ENCODE measurements around the gene FRMD5.

FRMD5 gene

GRCh38 chr15:43919540-43920253 is 275.4 kb downstream of the FRMD5 start:
- DNase-seq = no peak

DNA sequence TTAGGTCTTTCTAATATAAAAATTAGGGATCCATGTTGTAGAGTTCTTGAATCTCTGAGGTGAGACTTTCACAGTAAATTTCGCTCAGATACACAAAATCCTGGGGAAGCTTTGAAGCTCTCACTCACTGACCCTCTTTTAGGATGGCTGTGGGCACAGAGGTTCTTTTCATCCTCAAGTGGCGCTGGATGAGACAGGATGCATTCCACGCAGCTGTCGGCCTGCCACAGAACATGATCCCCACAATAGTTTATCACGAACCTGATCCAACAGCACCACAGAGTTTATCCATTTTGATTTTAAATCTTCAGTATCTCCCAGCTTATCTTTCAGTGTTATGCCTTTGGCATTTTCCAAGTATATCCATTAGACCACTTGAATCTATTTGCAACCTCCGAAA is 276.4 kb downstream of the FRMD5 start:
- no peak for DNase-seq

- DNase-seq = no peak
Observed at GRCh38 chr15:43916326-43916660, 278.8 kb downstream of the FRMD5 start.

DNA sequence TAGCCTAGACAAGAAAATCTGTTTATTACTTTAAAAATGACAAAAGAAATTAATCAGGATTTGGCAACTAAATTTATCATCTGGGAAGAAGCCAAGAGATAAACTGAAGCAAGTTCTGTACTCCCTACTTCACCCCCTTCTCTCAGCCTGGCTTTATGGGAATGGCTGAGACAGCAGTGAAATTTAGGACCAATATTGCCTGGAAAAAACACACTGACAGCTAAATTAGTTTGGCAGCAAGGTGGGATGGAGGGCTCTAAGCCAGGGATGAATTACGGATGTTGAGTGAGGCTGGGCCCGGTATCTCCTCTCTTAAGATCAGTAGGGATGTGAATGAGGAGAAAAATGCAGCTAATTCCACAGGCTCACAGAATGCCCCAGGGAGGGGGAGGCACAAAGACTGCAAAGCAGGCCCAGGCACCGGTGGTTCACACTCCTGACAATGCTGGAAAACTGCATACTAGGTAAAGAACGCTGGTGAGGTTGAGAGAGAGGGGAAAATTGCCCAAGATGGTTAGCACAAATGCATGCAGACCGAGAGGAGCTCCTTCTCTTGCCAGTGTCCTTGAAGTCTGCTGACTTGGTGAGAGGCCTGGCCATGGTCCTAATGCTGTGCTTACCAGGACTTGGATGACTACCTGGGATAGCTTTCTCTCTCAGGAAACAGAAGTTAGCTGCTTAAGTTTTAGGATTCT is 279.3 kb downstream of the FRMD5 start:
- DNase-seq = no peak

DNA sequence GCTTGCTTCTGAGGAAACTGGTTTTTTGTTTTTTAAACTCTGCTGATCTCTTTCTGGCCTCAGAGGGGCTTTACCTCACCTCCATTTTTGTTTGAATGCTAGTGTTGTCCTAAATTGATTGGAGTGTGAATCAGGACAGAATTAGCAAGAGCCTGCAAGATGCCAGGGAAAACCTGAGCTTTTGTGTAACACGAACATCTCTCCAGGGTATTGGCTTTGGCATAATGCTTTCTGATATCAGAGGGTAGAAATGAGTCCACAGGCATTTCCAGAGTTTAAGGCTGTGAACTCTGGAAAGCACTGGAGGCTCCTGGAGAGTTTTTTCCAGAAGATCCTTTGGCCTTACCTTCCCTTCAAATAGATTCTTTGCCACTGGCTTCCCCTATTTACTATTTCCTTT is 281.1 kb downstream of the FRMD5 start:
- no peak for DNase-seq

DNA sequence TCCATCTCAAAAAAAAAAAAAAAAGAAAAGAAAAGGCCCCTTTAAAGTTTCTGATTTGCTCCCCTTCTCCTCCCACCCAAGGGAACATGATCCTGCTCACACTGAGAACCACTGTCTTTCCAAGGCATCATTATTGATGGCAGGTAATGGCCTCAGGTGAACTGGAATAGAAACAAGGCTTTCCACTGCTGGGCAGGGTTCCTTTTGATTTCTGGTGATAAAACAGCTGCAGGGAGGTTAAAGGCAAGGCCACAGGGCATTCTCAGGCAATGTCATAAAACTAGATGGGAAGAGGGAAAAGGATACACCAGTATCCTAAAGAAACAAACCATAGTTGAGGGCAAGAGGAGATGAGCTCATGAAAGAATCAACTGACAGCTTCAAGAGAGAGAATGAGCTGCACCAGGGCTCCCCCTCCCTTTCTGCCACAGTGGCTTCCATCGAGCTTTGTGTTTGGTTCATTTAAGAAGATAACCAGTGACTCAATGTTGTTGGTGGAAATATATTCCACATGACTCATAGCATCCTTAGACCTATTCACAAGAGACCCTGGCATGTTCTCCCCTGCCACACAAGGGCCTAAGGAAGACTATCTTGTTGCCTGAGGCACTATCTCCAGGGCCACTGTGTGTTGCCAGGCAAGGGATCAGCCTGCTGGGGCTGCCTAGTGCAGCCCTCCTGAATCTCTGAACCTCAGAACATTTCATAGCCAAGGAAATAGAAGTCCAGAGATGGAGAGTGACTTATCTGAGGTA is 281.9 kb downstream of the FRMD5 start:
- DNase-seq = no peak

GRCh38 chr15:43912208-43912607 is 282.9 kb downstream of the FRMD5 start:
- DNase-seq = no peak

GRCh38 chr15:43911235-43911781 is 283.8 kb downstream of the FRMD5 start:
- DNase-seq = no peak

GRCh38 chr15:43908516-43909050 is 286.5 kb downstream of the FRMD5 start:
- DNase-seq = no peak

- no peak for DNase-seq
Observed at GRCh38 chr15:43905755-43906154, 289.3 kb downstream of the FRMD5 start.

DNA sequence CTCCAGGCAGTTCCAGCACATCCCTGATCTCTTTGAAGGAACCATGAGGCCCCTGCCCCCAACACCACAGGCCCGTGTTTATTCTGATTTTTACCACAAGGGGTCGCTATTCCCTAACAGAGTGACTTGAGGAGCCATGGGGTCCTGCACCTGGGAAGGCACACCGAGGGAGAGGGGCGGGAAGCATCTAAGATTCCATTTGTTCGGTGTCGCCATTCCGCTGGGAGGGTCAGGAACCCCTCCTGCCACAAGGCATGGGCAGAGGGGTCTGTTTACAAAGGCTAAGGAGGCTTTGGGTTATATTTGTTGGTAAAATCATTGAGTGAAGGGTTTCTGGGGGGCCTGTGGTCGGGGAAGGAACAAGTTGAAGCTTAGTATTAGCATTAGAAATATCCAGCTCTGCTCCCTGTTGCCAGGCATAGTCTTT is 291.2 kb downstream of the FRMD5 start:
- DNase-seq = peak; percentile 76

DNA sequence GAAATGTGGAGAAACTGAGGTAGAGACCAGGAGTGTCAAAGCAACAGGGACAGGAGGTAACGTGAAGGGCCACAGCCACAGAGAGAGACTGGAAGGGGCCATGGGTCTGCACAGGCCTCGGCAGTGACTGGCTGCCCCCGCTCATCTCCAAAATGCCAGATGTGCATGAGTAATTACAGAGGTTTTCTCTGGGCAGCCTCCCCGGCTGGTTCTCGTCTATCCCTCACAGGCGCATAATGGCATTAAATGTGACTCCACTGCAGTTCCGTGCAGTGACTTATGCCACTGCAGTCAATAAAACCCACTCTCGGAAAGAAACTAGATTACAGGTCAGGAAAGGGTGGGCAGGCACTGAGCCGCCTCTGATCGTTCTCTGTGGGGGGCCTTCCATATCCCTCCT is 293.6 kb downstream of the FRMD5 start:
- DNase-seq = no peak

DNA sequence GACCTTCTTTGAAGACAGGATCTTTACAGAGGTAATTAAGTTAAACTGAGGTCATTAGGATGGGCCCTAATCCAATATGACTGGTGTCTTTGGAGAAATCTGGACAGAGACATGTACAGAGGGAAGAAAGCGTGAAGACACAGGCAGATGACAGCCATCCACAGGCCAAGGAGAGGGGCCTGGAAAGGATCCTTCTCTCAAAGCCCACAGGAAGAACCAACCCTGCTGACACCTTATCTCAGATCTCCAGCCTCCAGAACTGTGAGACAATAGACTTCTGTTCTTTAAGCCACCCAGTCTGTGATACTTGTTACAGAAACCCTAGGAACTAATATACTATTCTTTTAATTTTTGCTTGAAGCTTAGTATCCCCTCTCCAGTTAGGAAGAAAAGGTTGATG is 294.1 kb downstream of the FRMD5 start:
- DNase-seq = no peak

GRCh38 chr15:43899928-43900327 is 295.1 kb downstream of the FRMD5 start:
- no peak for DNase-seq

- DNase-seq = no peak
Observed at GRCh38 chr15:43898891-43899290, 296.2 kb downstream of the FRMD5 start.

DNA sequence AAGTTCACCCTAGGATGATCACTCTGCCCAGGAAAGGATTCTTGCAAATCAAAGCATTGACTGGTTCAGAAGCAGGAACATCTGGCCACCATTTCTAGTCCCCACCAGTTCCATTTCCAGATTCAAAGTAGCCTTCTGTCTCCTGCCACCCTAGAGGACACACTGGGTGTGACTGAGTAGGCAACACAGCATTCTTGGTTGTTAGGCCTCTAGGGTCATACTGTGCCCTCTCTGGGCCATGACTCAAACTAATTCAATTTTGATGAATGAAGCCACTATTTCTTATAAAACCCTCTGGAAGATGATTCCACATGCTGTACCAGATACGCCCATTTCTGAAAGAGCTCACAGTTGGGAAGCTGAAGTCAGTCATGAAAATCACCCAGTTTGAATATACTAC is 298.5 kb downstream of the FRMD5 start:
- DNase-seq = no peak

- DNase-seq = no peak
Observed at GRCh38 chr15:43895586-43895985, 299.5 kb downstream of the FRMD5 start.

GRCh38 chr15:43893956-43894355 is 301.1 kb downstream of the FRMD5 start:
- DNase-seq = no peak

- no peak for DNase-seq
Observed at GRCh38 chr15:43889042-43889441, 306.0 kb downstream of the FRMD5 start.

DNA sequence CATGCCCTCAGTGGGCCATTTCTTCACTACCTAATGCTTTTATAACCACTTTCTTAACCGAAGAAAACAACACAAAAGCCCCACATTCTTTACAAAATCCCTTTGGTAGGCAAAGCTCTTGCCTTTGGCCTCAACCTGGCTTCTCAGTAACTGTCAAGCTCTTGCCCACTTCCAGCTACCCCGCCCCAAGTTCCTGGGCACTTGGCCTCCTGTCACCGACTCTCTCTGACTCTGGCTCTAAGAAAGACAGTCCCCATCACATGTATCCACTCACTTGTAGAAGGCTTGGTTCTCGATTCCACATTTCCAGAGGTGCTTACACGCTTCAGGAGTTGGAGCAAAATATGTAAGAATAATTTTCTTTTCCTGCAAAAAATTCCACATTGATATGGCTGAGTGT is 307.2 kb downstream of the FRMD5 start:
- no peak for DNase-seq

- DNase-seq = no peak
Observed at GRCh38 chr15:43886558-43886957, 308.5 kb downstream of the FRMD5 start.

DNA sequence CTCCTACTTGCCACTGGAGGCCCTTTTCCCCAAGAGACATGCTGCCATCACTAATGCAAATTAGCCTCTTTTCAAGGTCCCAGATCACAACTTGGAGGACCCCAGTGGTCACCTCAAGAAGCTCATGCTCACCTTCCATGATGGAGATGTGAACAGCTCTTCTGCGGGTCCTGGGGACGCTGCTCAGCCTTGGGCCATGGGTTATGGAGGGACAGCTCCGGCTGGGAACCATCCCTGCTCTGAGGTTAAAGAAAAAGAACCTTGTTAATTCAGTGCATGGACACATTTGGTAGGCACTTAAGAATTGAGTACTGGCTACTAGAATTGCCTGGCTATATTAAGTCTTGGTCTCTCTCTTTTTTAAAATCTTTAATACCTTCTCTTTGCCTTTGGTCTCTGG is 311.5 kb downstream of the FRMD5 start:
- no peak for DNase-seq

GRCh38 chr15:43881944-43882343 is 313.1 kb downstream of the FRMD5 start:
- no peak for DNase-seq

DNA sequence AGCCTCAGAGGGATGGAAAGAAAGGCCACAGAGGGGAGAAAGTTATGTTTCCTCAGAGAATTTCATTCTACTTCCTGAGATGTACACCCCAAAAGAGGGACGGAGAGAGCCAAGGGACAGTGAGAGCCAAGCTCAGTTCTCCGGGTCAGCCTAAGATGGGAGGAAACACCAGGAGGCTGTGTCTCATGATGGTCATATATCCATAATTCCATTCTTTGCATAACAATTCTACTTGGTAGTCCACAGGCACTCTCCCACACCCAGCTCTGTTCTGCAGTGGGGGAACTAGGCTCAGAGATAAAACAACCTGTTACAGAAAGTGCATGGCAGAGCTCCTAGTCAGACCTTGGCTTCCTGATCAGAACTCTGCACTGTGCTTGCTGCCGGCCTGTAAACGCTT is 313.8 kb downstream of the FRMD5 start:
- DNase-seq = no peak
